PC-9 (cell line): Measurements from ENCODE around the gene DLG2.

Source experiments
- EZH2 ChIP-seq: fragments of 200-600 bp; sonication (generic); IDR thresholded peaks from 2 replicates; pipeline ENCODE4 v1.8.0; 2017; ENCODE audit warnings: antibody characterized with exemption, low read depth
- TF ChIP-seq, protein P1 (sequence below): fragments of 200-600 bp; sonication (generic); conservative IDR thresholded peaks from 2 replicates; pipeline ENCODE4 v1.6.1; 2017; ENCODE audit warnings: mixed run types, antibody characterized with exemption, mild to moderate bottlenecking, moderate library complexity

DNA sequence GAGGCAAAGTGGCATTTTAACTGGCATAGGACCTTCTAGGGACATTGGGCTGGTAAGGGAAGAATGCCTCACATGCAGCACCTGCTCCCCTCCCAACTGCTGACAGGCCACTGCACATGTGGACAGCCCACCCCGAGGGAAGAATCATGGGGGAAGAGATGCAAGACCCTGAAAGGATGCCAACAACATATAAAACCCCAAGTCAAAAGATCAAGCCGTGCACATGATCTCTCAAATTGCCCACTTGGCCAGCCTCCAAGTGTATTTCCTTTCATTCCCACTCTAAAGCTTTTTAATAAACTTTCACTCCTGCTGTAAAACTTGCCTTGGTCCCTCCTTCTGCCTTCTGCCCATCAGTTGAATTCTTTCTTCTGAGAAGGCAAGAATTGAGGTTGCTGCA lies 1393.1 kb downstream of the DLG2 start:
- TF ChIP-seq, protein P1, sequence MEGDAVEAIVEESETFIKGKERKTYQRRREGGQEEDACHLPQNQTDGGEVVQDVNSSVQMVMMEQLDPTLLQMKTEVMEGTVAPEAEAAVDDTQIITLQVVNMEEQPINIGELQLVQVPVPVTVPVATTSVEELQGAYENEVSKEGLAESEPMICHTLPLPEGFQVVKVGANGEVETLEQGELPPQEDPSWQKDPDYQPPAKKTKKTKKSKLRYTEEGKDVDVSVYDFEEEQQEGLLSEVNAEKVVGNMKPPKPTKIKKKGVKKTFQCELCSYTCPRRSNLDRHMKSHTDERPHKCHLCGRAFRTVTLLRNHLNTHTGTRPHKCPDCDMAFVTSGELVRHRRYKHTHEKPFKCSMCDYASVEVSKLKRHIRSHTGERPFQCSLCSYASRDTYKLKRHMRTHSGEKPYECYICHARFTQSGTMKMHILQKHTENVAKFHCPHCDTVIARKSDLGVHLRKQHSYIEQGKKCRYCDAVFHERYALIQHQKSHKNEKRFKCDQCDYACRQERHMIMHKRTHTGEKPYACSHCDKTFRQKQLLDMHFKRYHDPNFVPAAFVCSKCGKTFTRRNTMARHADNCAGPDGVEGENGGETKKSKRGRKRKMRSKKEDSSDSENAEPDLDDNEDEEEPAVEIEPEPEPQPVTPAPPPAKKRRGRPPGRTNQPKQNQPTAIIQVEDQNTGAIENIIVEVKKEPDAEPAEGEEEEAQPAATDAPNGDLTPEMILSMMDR, result no peak
- no peak for TF ChIP-seq EZH2
